Measurements from ENCODE around the gene SPDEF. TPM values are rescaled to one million over a fixed set of nuclear protein-coding genes. Genes with fewer than 3 reads are reported as not detected.
A peak's percentile ranks its signal among the peaks of the same experiment; 100 is the strongest.

The SPDEF gene
- total and polyA plus RNA-seq, 2 experiments from 2014 or later: 0.69 TPM; not detected in 1

- no peaks in the 10 kb centered on the region; the same call in 1 of the 2 replicates for H3K36me3 ChIP-seq (ENCODE audit: insufficient read depth)
- peak overlapping the region; percentile 57; the same call in 1 of the 2 replicates for H3K27ac Mint-ChIP-seq
- no peak for ATAC-seq
Measured at GRCh38 chr6:34587325-34587724, 31.2 kb upstream of the SPDEF start.

More at GRCh38 chr6:34587325-34587724, 31.2 kb upstream of the SPDEF start:
- Histone ChIP-seq H3K4me1 (ENCODE audit: insufficient read depth) (peaks cover 8% of the 10 kb centered on the region; the same call in 1 of the 2 replicates), H4K20me1 (replicated peaks; ENCODE audit: insufficient read depth) (peaks cover 15% of the 10 kb centered on the region), H3K4me2 (no peak overlapping the region), H3K27ac (ENCODE audit: low read depth) (peak overlapping the region; percentile 19; the same call in 1 of the 2 replicates), H3K9me2 (ENCODE audit: insufficient read depth) (no peaks in the 10 kb centered on the region), H3K27me3 (ENCODE audit: insufficient read depth) (no peaks in the 10 kb centered on the region), H3K4me3 (no peak overlapping the region), H3F3A (replicated peaks; ENCODE audit: low read depth) (no peaks in the 10 kb centered on the region), H2AFZ (no peak overlapping the region), H3K79me2 (replicated peaks; ENCODE audit: insufficient read depth) (peaks cover 12% of the 10 kb centered on the region)
- no peaks in the 10 kb centered on the region for H3K9me3 Mint-ChIP-seq
- no peaks in the 10 kb centered on the region for H3K36me3 Mint-ChIP-seq (ENCODE audit: low read depth)
- H3K4me3 Mint-ChIP-seq: no peak overlapping the region
- DNase-seq (ENCODE audit: low spot score): no peak
- H3K4me1 Mint-ChIP-seq: peaks cover 32% of the 10 kb centered on the region
- TF ChIP-seq CTCF (conservative IDR thresholded peaks at IDR 0.05; ENCODE audit: low read depth in 2 of 2): no peak
- no peak for TF ChIP-seq POLR2AphosphoS5 (IDR thresholded peaks at IDR 0.05; ENCODE audit: low read depth)
- TF ChIP-seq STAT1 (IDR thresholded peaks at IDR 0.05; ENCODE audit: unreplicated experiment): no peak
- TF ChIP-seq ZNF462 (CRISPR knock-in tag; IDR thresholded peaks at IDR 0.05): no peak
- TF ChIP-seq NANOG (IDR thresholded peaks at IDR 0.05; ENCODE audit: borderline replicate concordance): no peak
- no peak for TF ChIP-seq ZNF331 (CRISPR knock-in tag; IDR thresholded peaks at IDR 0.05; ENCODE audit: low read depth)
- no peak for TF ChIP-seq EZH2phosphoT487 (IDR thresholded peaks at IDR 0.05; ENCODE audit: unreplicated experiment)
- no peak for TF ChIP-seq REST (IDR thresholded peaks at IDR 0.05; ENCODE audit: unreplicated experiment)
- TF ChIP-seq EZH2 (IDR thresholded peaks at IDR 0.05; ENCODE audit: low read depth, unreplicated experiment): no peak
- no peak for TF ChIP-seq ETS1 (IDR thresholded peaks at IDR 0.05)
- no peak for TF ChIP-seq ZNF114 (CRISPR knock-in tag; IDR thresholded peaks at IDR 0.05)
- TF ChIP-seq CREB1 (CRISPR knock-in tag; IDR thresholded peaks at IDR 0.05; ENCODE audit: low read depth): no peak
- TF ChIP-seq JUNB (IDR thresholded peaks at IDR 0.05; ENCODE audit: unreplicated experiment): no peak
- H3K27me3 Mint-ChIP-seq (ENCODE audit: insufficient read depth, low read depth, poor library complexity): peaks cover 2% of the 10 kb centered on the region
